T-helper 1 cell treated with Interleukin-12 subunit alpha and Interleukin-12 subunit beta and Interleukin-4 antibody, amounts not matched to agents 30 ng/mL and 1 ng/mL, for 36 hours (primary cell): Measurements from ENCODE around the gene SORCS3. TPM values are rescaled to one million over a fixed set of nuclear protein-coding genes. Genes with fewer than 3 reads are reported as not detected.

Source experiments
- intact Hi-C: fragments of 100-400 bp; cut with micrococcal nuclease; formaldehyde crosslinking; loops from one replicate; pipeline ENCODE4 v1.15.1; 2024
- total RNA-seq: library from RNA; stranded (reverse); gene quantifications from 2 replicates; pipeline ENCODE4 v1.2.3, GENCODE V29; 2022

Gene SORCS3
- total RNA-seq, 1 donor from 2014 or later: not detected

GRCh38 chr10:105075031-105075430, 433.9 kb downstream of the SORCS3 start:
- intact Hi-C loops: no loop called here

- intact Hi-C loops: no loop called here
Observed at GRCh38 chr10:105085980-105086379, 444.9 kb downstream of the SORCS3 start.

GRCh38 chr10:105094048-105094447, 453.0 kb downstream of the SORCS3 start:
- intact Hi-C loops: no loop called here

GRCh38 chr10:105096316-105096715, 455.2 kb downstream of the SORCS3 start:
- intact Hi-C loops: no loop called here

GRCh38 chr10:105102977-105103376, 461.9 kb downstream of the SORCS3 start:
- intact Hi-C loops: no loop called here

GRCh38 chr10:105104297-105104696, 463.2 kb downstream of the SORCS3 start:
- intact Hi-C loops: no loop called here

GRCh38 chr10:105109164-105109563, 468.1 kb downstream of the SORCS3 start:
- intact Hi-C loops: no loop called here

- intact Hi-C loops: no loop called here
Observed at GRCh38 chr10:105112862-105113261, 471.8 kb downstream of the SORCS3 start.

GRCh38 chr10:105113666-105114065, 472.6 kb downstream of the SORCS3 start:
- intact Hi-C loops: no loop called here

- intact Hi-C loops: no loop called here
Observed at GRCh38 chr10:105121743-105122142, 480.7 kb downstream of the SORCS3 start.

- intact Hi-C loops: no loop called here
Observed at GRCh38 chr10:105128111-105128510, 487.0 kb downstream of the SORCS3 start.

GRCh38 chr10:105138358-105138757, 497.3 kb downstream of the SORCS3 start:
- intact Hi-C loops: no loop called here

GRCh38 chr10:105139363-105139896, 498.3 kb downstream of the SORCS3 start:
- intact Hi-C loops: no loop called here

GRCh38 chr10:105140600-105140999, 499.5 kb downstream of the SORCS3 start:
- intact Hi-C loops: no loop called here

GRCh38 chr10:105145711-105146110, 504.6 kb downstream of the SORCS3 start:
- intact Hi-C loops: no loop called here

- intact Hi-C loops: no loop called here
Observed at GRCh38 chr10:105146436-105146835, 505.3 kb downstream of the SORCS3 start.

GRCh38 chr10:105148456-105148855, 507.4 kb downstream of the SORCS3 start:
- intact Hi-C loops: no loop called here

GRCh38 chr10:105148921-105149320, 507.8 kb downstream of the SORCS3 start:
- intact Hi-C loops: no loop called here

GRCh38 chr10:105149371-105149891, 508.3 kb downstream of the SORCS3 start:
- intact Hi-C loops: no loop called here

GRCh38 chr10:105150259-105150880, 509.3 kb downstream of the SORCS3 start:
- intact Hi-C loops: no loop called here

- intact Hi-C loops: no loop called here
Observed at GRCh38 chr10:105154736-105155135, 513.6 kb downstream of the SORCS3 start.

GRCh38 chr10:105159268-105159667, 518.2 kb downstream of the SORCS3 start:
- intact Hi-C loops: no loop called here

GRCh38 chr10:105161149-105161548, 520.1 kb downstream of the SORCS3 start:
- intact Hi-C loops: no loop called here
